Suprapubic skin (tissue), 4 donors: ENCODE data around the gene GIPC1. TPM values are rescaled to one million over a fixed set of nuclear protein-coding genes. Genes with fewer than 3 reads are reported as not detected.

ENCODE experiments used
- DNase-seq, 2 donors: peaks; one replicate each; pipeline ENCODE4 v3.0.0-alpha.2; 2019; ENCODE audit warnings: low spot score in 2 of 2
- H3K27ac ChIP-seq: fragments of 200-600 bp; sonication (generic); one replicate; pipeline ENCODE4 v1.5.1; 2019
- H3K27me3 ChIP-seq: fragments of 200-600 bp; sonication (generic); one replicate; pipeline ENCODE4 v1.5.1; 2019
- H3K36me3 ChIP-seq: fragments of 200-600 bp; sonication (generic); one replicate; pipeline ENCODE4 v1.5.1; 2019
- H3K4me1 ChIP-seq: fragments of 200-600 bp; sonication (generic); one replicate; pipeline ENCODE4 v1.5.1; 2019
- H3K4me3 ChIP-seq: fragments of 200-600 bp; sonication (generic); one replicate; pipeline ENCODE4 v1.5.1; 2019; ENCODE audit warnings: mild to moderate bottlenecking
- H3K9me3 ChIP-seq: fragments of 200-600 bp; sonication (generic); one replicate; pipeline ENCODE4 v1.5.1; 2019
- CTCF ChIP-seq, 2 donors: fragments of 200-600 bp in 1 of 2; fragments of 450-650 bp in 1 of 2; sonication (generic) in 1 of 2; IDR thresholded peaks; one replicate each; pipeline ENCODE4 v1.5.1; 2016 to 2019; ENCODE audit warnings: antibody characterized with exemption in 2 of 2, mild to moderate bottlenecking in 1 of 2, moderate library complexity in 1 of 2
- EP300 ChIP-seq: sonication (generic); formaldehyde crosslinking; IDR thresholded peaks from one replicate; pipeline ENCODE4 v1.6.1; 2017; ENCODE audit warnings: antibody characterized with exemption
- POLR2A ChIP-seq, 2 donors: fragments of 450-650 bp; IDR thresholded peaks; one replicate each; pipeline ENCODE4 v1.6.1; 2017; ENCODE audit warnings: antibody characterized with exemption in 2 of 2, mild to moderate bottlenecking in 2 of 2, moderate library complexity in 2 of 2
- POLR2AphosphoS5 ChIP-seq, 3 donors: sonication (generic); formaldehyde crosslinking; IDR thresholded peaks; one replicate each; pipeline ENCODE4 v1.6.1; 2017; ENCODE audit warnings: antibody characterized with exemption in 3 of 3
- WGBS: methylation state at CpG from one replicate; pipeline ENCODE4 v1.1.5; 2018; 5-methylcytosine and 5-hydroxymethylcytosine counted together
- total RNA-seq, 4 donors: library from RNA; depleted of rRNA; stranded (reverse); fragments of >200 nt; gene quantifications; one replicate each; pipeline ENCODE4 v1.1.0, GENCODE V29; 2016

Gene GIPC1
- total RNA-seq, 4 donors from 2014 or later = 85.8 to 111 (median 105) TPM

- Histone ChIP-seq H3K27me3 (no peaks in the 10 kb centered on the region), H3K4me3 (peak overlapping the region; percentile 68), H3K9me3 (no peaks in the 10 kb centered on the region), H3K36me3 (peaks cover 26% of the 10 kb centered on the region), H3K4me1 (peaks cover 53% of the 10 kb centered on the region), H3K27ac (peak overlapping the region; percentile 95)
- WGBS = 0% methylated on average over 5 of the region's 32 CpGs
- peak in 1 of 2 donors; percentile 76 for DNase-seq
- no peak for TF ChIP-seq CTCF (IDR thresholded peaks at IDR 0.05)
- no peak for TF ChIP-seq POLR2A (IDR thresholded peaks at IDR 0.05)
- TF ChIP-seq POLR2AphosphoS5 (IDR thresholded peaks at IDR 0.05) = no peak
- TF ChIP-seq EP300 = no peak
These were observed 21.5 kb upstream of the GIPC1 start for GRCh38 chr19:14517446-14517839.

- 13% methylated on average over 22 of the region's 22 CpGs for WGBS
- Histone ChIP-seq H3K27me3 (no peaks in the 10 kb centered on the region), H3K36me3 (peaks cover 26% of the 10 kb centered on the region), H3K4me3 (peak overlapping the region; percentile 68), H3K27ac (peak overlapping the region; percentile 95), H3K9me3 (no peaks in the 10 kb centered on the region), H3K4me1 (peaks cover 50% of the 10 kb centered on the region)
- no peak for TF ChIP-seq EP300
- TF ChIP-seq CTCF (IDR thresholded peaks at IDR 0.05) = no peak
- TF ChIP-seq POLR2AphosphoS5 (IDR thresholded peaks at IDR 0.05) = no peak
- TF ChIP-seq POLR2A (IDR thresholded peaks at IDR 0.05) = no peak
- no peak for DNase-seq
These were observed 21.0 kb upstream of the GIPC1 start for GRCh38 chr19:14516746-14517438.

GRCh38 chr19:14516048-14516534 lies 20.2 kb upstream of the GIPC1 start:
- TF ChIP-seq EP300 (no peak), POLR2AphosphoS5 (IDR thresholded peaks at IDR 0.05) (no peak), CTCF (IDR thresholded peaks at IDR 0.05) (no peak), POLR2A (IDR thresholded peaks at IDR 0.05) (no peak)

GRCh38 chr19:14515501-14516047 lies 19.6 kb upstream of the GIPC1 start:
- Histone ChIP-seq H3K27ac (no peak overlapping the region), H3K36me3 (peaks cover 26% of the 10 kb centered on the region), H3K27me3 (no peaks in the 10 kb centered on the region), H3K9me3 (no peaks in the 10 kb centered on the region), H3K4me3 (peak overlapping the region; percentile 68), H3K4me1 (peaks cover 55% of the 10 kb centered on the region)
- TF ChIP-seq EP300 (no peak), POLR2AphosphoS5 (IDR thresholded peaks at IDR 0.05) (no peak), CTCF (IDR thresholded peaks at IDR 0.05) (no peak), POLR2A (IDR thresholded peaks at IDR 0.05) (no peak)
- 40% methylated on average over 8 of the region's 8 CpGs for WGBS
- DNase-seq = no peak

More at GRCh38 chr19:14516048-14516534, 20.2 kb upstream of the GIPC1 start:
- no peaks in the 10 kb centered on the region for H3K9me3 ChIP-seq
- peak overlapping the region; percentile 68 for H3K4me3 ChIP-seq
- no peak for DNase-seq
- H3K36me3 ChIP-seq = peaks cover 26% of the 10 kb centered on the region
- 35% methylated on average over 13 of the region's 15 CpGs for WGBS
- no peak overlapping the region for H3K27ac ChIP-seq
- no peaks in the 10 kb centered on the region for H3K27me3 ChIP-seq
- peaks cover 54% of the 10 kb centered on the region for H3K4me1 ChIP-seq

- Histone ChIP-seq H3K36me3 (peaks cover 26% of the 10 kb centered on the region), H3K4me3 (no peak overlapping the region), H3K27me3 (no peaks in the 10 kb centered on the region), H3K27ac (no peak overlapping the region), H3K9me3 (no peaks in the 10 kb centered on the region), H3K4me1 (peaks cover 55% of the 10 kb centered on the region)
- WGBS = 85% methylated on average over 8 of the region's 8 CpGs
- DNase-seq = no peak
- TF ChIP-seq POLR2A (IDR thresholded peaks at IDR 0.05) = no peak
- no peak for TF ChIP-seq EP300
- TF ChIP-seq CTCF (IDR thresholded peaks at IDR 0.05) = no peak
- TF ChIP-seq POLR2AphosphoS5 (IDR thresholded peaks at IDR 0.05) = no peak
These were observed 18.4 kb upstream of the GIPC1 start for GRCh38 chr19:14514215-14514863.
